GM23338 (cell line): Measurements from ENCODE around the gene PPP6R3. TPM values are rescaled to one million over a fixed set of nuclear protein-coding genes. Genes with fewer than 3 reads are reported as not detected.

Experiments used
- ATAC-seq: fragments of 200-7000 bp; cut with Tn5 transposase; 3 replicates; pipeline ENCODE4 v1.9.1; 2020
- DNase-seq: peaks from one replicate; pipeline ENCODE4 v3.0.0-alpha.2; 2015; ENCODE audit warnings: low spot score
- H2AFZ ChIP-seq: fragments of 200-600 bp; sonication (generic); 2 replicates; pipeline ENCODE4 v1.8.0; 2016; ENCODE audit warnings: antibody characterized with exemption, mild to moderate bottlenecking, moderate library complexity
- H3F3A ChIP-seq: fragments of 200-600 bp; sonication (generic); replicated peaks from 2 replicates; pipeline ENCODE4 v1.8.0; 2017; ENCODE audit warnings: antibody characterized with exemption, mixed run types, low read depth
- H3K27ac ChIP-seq: fragments of 200-600 bp; sonication (generic); 2 replicates; pipeline ENCODE4 v1.6.1; 2016; ENCODE audit warnings: low read depth
- H3K27me3 ChIP-seq: fragments of 200-600 bp; sonication (generic); 2 replicates; pipeline ENCODE4 v1.8.0; 2016; ENCODE audit warnings: mild to moderate bottlenecking, mixed run types, moderate library complexity; ENCODE audit not compliant: insufficient read depth
- H3K36me3 ChIP-seq: fragments of 200-600 bp; sonication (generic); 2 replicates; pipeline ENCODE4 v1.8.0; 2016; ENCODE audit warnings: mild to moderate bottlenecking; ENCODE audit not compliant: insufficient read depth
- H3K4me1 ChIP-seq: fragments of 200-600 bp; sonication (generic); 2 replicates; pipeline ENCODE4 v1.8.0; 2016; ENCODE audit warnings: mild to moderate bottlenecking, moderate library complexity; ENCODE audit not compliant: insufficient read depth
- H3K4me2 ChIP-seq: fragments of 200-600 bp; sonication (generic); 2 replicates; pipeline ENCODE4 v1.7.1; 2017; ENCODE audit warnings: mixed run types
- H3K4me3 ChIP-seq: fragments of 200-600 bp; sonication (generic); 2 replicates; pipeline ENCODE4 v1.6.1; 2016; ENCODE audit warnings: mixed run types
- H3K79me2 ChIP-seq: fragments of 200-600 bp; sonication (generic); replicated peaks from 2 replicates; pipeline ENCODE4 v1.8.0; 2017; ENCODE audit warnings: mild to moderate bottlenecking; ENCODE audit not compliant: insufficient read depth
- H3K9me2 ChIP-seq: fragments of 200-600 bp; sonication (generic); 2 replicates; pipeline ENCODE4 v1.8.0; 2017; ENCODE audit not compliant: insufficient read depth
- H4K20me1 ChIP-seq: fragments of 200-600 bp; sonication (generic); replicated peaks from 2 replicates; pipeline ENCODE4 v1.8.0; 2017; ENCODE audit warnings: mild to moderate bottlenecking; ENCODE audit not compliant: insufficient read depth
- H3K27ac Mint-ChIP-seq: 2 replicates; pipeline ENCODE4 v1.8.0; 2020; ENCODE audit warnings: inconsistent platforms, mild to moderate bottlenecking, moderate library complexity, mixed read lengths
- H3K27me3 Mint-ChIP-seq: 3 replicates; pipeline ENCODE4 v1.8.0; 2022; ENCODE audit warnings: low read depth, mild to moderate bottlenecking, moderate library complexity, mixed read lengths, inconsistent platforms; ENCODE audit not compliant: insufficient read depth, poor library complexity
- H3K36me3 Mint-ChIP-seq: 3 replicates; pipeline ENCODE4 v1.8.0; 2021; ENCODE audit warnings: low read depth, mild to moderate bottlenecking, inconsistent platforms, moderate library complexity, mixed read lengths
- H3K4me1 Mint-ChIP-seq: 3 replicates; pipeline ENCODE4 v1.8.0; 2020; ENCODE audit warnings: mild to moderate bottlenecking, inconsistent platforms, mixed read lengths
- H3K4me3 Mint-ChIP-seq: 3 replicates; pipeline ENCODE4 v1.8.0; 2021; ENCODE audit warnings: moderate library complexity, mild to moderate bottlenecking, inconsistent platforms, mixed read lengths
- H3K9me3 Mint-ChIP-seq: 3 replicates; pipeline ENCODE4 v1.8.0; 2020; ENCODE audit warnings: moderate library complexity, mild to moderate bottlenecking, inconsistent platforms, mixed read lengths
- CREB1 ChIP-seq: fragments of 250-450 bp; sonication (Bioruptor Pico); IDR thresholded peaks from 2 replicates; pipeline ENCODE4 v1.5.0; 2020; ENCODE audit warnings: low read depth, mild to moderate bottlenecking, moderate library complexity
- CTCF ChIP-seq, 2 experiments: fragments of 200-600 bp in 1 of 2; sonication (generic) in 1 of 2; conservative IDR thresholded peaks; 2 replicates each; pipeline versions ENCODE4 v1.5.1 to v1.6.1; 2016 to 2017; ENCODE audit warnings: antibody characterized with exemption in 2 of 2, low read depth in 2 of 2, mild to moderate bottlenecking in 2 of 2, moderate library complexity in 1 of 2
- ETS1 ChIP-seq: IDR thresholded peaks from 2 replicates; pipeline ENCODE4 v1.6.1; 2016; ENCODE audit warnings: antibody characterized with exemption
- EZH2phosphoT487 ChIP-seq: fragments of 200-600 bp; sonication (generic); IDR thresholded peaks from one replicate; pipeline ENCODE4 v1.8.1; 2018; ENCODE audit warnings: antibody characterized with exemption; ENCODE audit not compliant: unreplicated experiment
- NANOG ChIP-seq: IDR thresholded peaks from 2 replicates; pipeline ENCODE4 v1.6.1; 2016; ENCODE audit warnings: antibody characterized with exemption, borderline replicate concordance
- POLR2AphosphoS5 ChIP-seq: IDR thresholded peaks from 2 replicates; pipeline ENCODE4 v1.6.1; 2016; ENCODE audit warnings: antibody characterized with exemption, low read depth
- STAT1 ChIP-seq: IDR thresholded peaks from one replicate; pipeline ENCODE4 v1.6.1; 2016; ENCODE audit warnings: antibody characterized with exemption; ENCODE audit not compliant: unreplicated experiment
- polyA plus RNA-seq: library from polyadenylated mRNA; unstranded; fragments of >200 nt; fragmentation: Nextera tagmentation; extraction: Ambion mirVana; gene quantifications from 2 replicates; pipeline ENCODE4 v1.2.1, GENCODE V29; 2016
- total RNA-seq: library from RNA; depleted of rRNA; stranded (reverse); fragments of >200 nt; shearing (Covaris generic); gene quantifications from 2 replicates; pipeline ENCODE4 v1.2.3, GENCODE V29; 2014
- TF ChIP-seq, protein P1 (sequence below): IDR thresholded peaks from one replicate; pipeline ENCODE4 v1.6.1; 2018; ENCODE audit warnings: antibody characterized with exemption; ENCODE audit not compliant: unreplicated experiment
- TF ChIP-seq, protein P2 (sequence below): fragments of 250-450 bp; sonication (Bioruptor Pico); IDR thresholded peaks from 2 replicates; pipeline ENCODE4 v1.5.0; 2020; ENCODE audit warnings: mild to moderate bottlenecking, moderate library complexity

PPP6R3 gene
- total and polyA plus RNA-seq, 2 experiments from 2014 or later: 170 to 268 TPM

GRCh38 chr11:68518191-68518590 lies 57.6 kb downstream of the PPP6R3 start (continued):
- TF ChIP-seq CTCF (conservative IDR thresholded peaks at IDR 0.05; ENCODE audit: low read depth in 2 of 2): no peak
- TF ChIP-seq ETS1: no peak
- TF ChIP-seq POLR2AphosphoS5: no peak
- TF ChIP-seq, protein P1, sequence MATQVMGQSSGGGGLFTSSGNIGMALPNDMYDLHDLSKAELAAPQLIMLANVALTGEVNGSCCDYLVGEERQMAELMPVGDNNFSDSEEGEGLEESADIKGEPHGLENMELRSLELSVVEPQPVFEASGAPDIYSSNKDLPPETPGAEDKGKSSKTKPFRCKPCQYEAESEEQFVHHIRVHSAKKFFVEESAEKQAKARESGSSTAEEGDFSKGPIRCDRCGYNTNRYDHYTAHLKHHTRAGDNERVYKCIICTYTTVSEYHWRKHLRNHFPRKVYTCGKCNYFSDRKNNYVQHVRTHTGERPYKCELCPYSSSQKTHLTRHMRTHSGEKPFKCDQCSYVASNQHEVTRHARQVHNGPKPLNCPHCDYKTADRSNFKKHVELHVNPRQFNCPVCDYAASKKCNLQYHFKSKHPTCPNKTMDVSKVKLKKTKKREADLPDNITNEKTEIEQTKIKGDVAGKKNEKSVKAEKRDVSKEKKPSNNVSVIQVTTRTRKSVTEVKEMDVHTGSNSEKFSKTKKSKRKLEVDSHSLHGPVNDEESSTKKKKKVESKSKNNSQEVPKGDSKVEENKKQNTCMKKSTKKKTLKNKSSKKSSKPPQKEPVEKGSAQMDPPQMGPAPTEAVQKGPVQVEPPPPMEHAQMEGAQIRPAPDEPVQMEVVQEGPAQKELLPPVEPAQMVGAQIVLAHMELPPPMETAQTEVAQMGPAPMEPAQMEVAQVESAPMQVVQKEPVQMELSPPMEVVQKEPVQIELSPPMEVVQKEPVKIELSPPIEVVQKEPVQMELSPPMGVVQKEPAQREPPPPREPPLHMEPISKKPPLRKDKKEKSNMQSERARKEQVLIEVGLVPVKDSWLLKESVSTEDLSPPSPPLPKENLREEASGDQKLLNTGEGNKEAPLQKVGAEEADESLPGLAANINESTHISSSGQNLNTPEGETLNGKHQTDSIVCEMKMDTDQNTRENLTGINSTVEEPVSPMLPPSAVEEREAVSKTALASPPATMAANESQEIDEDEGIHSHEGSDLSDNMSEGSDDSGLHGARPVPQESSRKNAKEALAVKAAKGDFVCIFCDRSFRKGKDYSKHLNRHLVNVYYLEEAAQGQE: no peak

DNA sequence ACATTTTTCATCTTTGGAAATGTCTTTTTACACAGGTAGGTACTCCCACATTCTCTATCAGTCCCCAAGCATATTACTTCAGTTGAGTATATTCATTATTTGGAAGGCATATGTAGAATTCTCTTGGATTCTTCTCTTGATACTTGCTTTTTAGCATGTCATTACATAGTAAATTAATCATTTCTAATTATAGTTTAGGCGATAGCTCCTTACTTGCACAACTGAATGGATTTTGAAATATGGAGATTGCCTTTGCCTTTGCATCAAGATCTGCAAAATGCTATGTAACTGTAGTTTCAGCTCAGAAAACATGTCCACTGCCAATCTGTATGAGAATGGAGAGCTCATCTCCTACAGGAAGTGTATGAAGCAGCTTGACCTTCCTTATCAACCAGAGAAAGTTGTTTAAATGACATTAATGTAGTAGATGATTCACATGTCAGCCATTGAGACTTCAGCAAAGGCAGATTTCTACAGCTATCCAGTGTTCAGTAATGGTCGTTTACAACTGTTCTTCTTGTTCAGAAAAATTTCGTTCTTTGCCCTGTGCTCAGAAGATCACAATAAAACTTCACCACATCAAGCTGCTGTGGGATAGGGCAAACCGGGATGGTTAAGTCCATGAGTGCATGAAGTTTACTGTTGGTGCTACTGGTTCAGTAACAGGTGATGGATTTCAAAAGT lies 61.6 kb downstream of the PPP6R3 start:
- Histone ChIP-seq H3K79me2 (peaks cover 98% of the 10 kb centered on the region), H3K36me3 (peaks cover 13% of the 10 kb centered on the region)
- ATAC-seq: no peak
- TF ChIP-seq POLR2AphosphoS5 (no peak), STAT1 (no peak), NANOG (no peak), CTCF (conservative IDR thresholded peaks at IDR 0.05; ENCODE audit: low read depth in 2 of 2) (no peak), EZH2phosphoT487 (no peak), CREB1 (CRISPR knock-in tag) (no peak)
- TF ChIP-seq, protein P2, sequence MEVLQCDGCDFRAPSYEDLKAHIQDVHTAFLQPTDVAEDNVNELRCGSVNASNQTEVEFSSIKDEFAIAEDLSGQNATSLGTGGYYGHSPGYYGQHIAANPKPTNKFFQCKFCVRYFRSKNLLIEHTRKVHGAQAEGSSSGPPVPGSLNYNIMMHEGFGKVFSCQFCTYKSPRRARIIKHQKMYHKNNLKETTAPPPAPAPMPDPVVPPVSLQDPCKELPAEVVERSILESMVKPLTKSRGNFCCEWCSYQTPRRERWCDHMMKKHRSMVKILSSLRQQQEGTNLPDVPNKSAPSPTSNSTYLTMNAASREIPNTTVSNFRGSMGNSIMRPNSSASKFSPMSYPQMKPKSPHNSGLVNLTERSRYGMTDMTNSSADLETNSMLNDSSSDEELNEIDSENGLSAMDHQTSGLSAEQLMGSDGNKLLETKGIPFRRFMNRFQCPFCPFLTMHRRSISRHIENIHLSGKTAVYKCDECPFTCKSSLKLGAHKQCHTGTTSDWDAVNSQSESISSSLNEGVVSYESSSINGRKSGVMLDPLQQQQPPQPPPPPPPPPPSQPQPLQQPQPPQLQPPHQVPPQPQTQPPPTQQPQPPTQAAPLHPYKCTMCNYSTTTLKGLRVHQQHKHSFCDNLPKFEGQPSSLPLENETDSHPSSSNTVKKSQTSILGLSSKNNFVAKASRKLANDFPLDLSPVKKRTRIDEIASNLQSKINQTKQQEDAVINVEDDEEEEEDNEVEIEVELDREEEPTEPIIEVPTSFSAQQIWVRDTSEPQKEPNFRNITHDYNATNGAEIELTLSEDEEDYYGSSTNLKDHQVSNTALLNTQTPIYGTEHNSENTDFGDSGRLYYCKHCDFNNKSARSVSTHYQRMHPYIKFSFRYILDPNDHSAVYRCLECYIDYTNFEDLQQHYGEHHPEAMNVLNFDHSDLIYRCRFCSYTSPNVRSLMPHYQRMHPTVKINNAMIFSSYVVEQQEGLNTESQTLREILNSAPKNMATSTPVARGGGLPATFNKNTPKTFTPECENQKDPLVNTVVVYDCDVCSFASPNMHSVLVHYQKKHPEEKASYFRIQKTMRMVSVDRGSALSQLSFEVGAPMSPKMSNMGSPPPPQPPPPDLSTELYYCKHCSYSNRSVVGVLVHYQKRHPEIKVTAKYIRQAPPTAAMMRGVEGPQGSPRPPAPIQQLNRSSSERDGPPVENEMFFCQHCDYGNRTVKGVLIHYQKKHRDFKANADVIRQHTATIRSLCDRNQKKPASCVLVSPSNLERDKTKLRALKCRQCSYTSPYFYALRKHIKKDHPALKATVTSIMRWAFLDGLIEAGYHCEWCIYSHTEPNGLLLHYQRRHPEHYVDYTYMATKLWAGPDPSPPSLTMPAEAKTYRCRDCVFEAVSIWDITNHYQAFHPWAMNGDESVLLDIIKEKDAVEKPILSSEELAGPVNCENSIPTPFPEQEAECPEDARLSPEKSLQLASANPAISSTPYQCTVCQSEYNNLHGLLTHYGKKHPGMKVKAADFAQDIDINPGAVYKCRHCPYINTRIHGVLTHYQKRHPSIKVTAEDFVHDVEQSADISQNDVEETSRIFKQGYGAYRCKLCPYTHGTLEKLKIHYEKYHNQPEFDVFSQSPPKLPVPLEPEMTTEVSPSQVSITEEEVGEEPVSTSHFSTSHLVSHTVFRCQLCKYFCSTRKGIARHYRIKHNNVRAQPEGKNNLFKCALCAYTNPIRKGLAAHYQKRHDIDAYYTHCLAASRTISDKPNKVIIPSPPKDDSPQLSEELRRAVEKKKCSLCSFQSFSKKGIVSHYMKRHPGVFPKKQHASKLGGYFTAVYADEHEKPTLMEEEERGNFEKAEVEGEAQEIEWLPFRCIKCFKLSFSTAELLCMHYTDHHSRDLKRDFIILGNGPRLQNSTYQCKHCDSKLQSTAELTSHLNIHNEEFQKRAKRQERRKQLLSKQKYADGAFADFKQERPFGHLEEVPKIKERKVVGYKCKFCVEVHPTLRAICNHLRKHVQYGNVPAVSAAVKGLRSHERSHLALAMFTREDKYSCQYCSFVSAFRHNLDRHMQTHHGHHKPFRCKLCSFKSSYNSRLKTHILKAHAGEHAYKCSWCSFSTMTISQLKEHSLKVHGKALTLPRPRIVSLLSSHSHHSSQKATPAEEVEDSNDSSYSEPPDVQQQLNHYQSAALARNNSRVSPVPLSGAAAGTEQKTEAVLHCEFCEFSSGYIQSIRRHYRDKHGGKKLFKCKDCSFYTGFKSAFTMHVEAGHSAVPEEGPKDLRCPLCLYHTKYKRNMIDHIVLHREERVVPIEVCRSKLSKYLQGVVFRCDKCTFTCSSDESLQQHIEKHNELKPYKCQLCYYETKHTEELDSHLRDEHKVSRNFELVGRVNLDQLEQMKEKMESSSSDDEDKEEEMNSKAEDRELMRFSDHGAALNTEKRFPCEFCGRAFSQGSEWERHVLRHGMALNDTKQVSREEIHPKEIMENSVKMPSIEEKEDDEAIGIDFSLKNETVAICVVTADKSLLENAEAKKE (CRISPR knock-in tag): no peak

More for the DNA sequence above, 61.6 kb downstream of the PPP6R3 start:
- Mint-ChIP-seq H3K27ac (no peak overlapping the region), H3K4me3 (no peak overlapping the region), H3K36me3 (peaks cover 71% of the 10 kb centered on the region), H3K9me3 (no peaks in the 10 kb centered on the region), H3K4me1 (peaks cover 31% of the 10 kb centered on the region; the same call in 2 of the 3 replicates), H3K27me3 (no peaks in the 10 kb centered on the region)
- H3K4me1 ChIP-seq: peaks cover 14% of the 10 kb centered on the region
- H3F3A ChIP-seq: no peaks in the 10 kb centered on the region
- no peak overlapping the region for H2AFZ ChIP-seq
- no peak for DNase-seq
- H4K20me1 ChIP-seq: peaks cover 47% of the 10 kb centered on the region
- no peak overlapping the region for H3K4me3 ChIP-seq
- H3K27me3 ChIP-seq: no peaks in the 10 kb centered on the region
- no peaks in the 10 kb centered on the region for H3K9me2 ChIP-seq
- H3K27ac ChIP-seq: no peak overlapping the region
- H3K4me2 ChIP-seq: no peak overlapping the region
